ENCODE results near the gene VPS54.

The VPS54 gene

GRCh38 chr2:63899639-63900038 is 119.6 kb downstream of the VPS54 start:
- DNase-seq (ENCODE audit: extremely low spot score): no peak
- TF ChIP-seq PKNOX1 (IDR thresholded peaks at IDR 0.05): no peak
- no peak for TF ChIP-seq BHLHE40 (IDR thresholded peaks at IDR 0.05; ENCODE audit: borderline replicate concordance)
- no peak for TF ChIP-seq FOXA1 (IDR thresholded peaks at IDR 0.05)
- TF ChIP-seq CTBP1 (IDR thresholded peaks at IDR 0.05; ENCODE audit: borderline replicate concordance): no peak
- TF ChIP-seq ZNF384 (IDR thresholded peaks at IDR 0.05): no peak
- no peak for TF ChIP-seq TARDBP (IDR thresholded peaks at IDR 0.05)
- TF ChIP-seq HDGF (IDR thresholded peaks at IDR 0.05; ENCODE audit: borderline replicate concordance): no peak
- no peak for TF ChIP-seq LEF1 (IDR thresholded peaks at IDR 0.05; ENCODE audit: borderline replicate concordance)
- no peak for TF ChIP-seq NFRKB (IDR thresholded peaks at IDR 0.05)
- no peak for TF ChIP-seq ELF4 (IDR thresholded peaks at IDR 0.05)
- TF ChIP-seq L3MBTL2 (conservative IDR thresholded peaks at IDR 0.05): no peak
- no peak for TF ChIP-seq ARNT (IDR thresholded peaks at IDR 0.05)
- CTCF ChIA-PET: interaction anchor here (0.7 kb wide), 1 partner anchor 159 kb away, joined by 4 read pairs; no protein-coding TSS in a partner anchor
- POLR2A ChIA-PET: no interaction called here

- ChIA-PET POLR2A (no interaction called here), CTCF (interaction anchor here (0.6 kb wide), 1 partner anchor 547 kb away, joined by 8 read pairs; no protein-coding TSS in a partner anchor)
- TF ChIP-seq TARDBP (IDR thresholded peaks at IDR 0.05): no peak
- no peak for TF ChIP-seq HDGF (IDR thresholded peaks at IDR 0.05; ENCODE audit: borderline replicate concordance)
- TF ChIP-seq CTBP1 (IDR thresholded peaks at IDR 0.05; ENCODE audit: borderline replicate concordance): no peak
- DNase-seq (ENCODE audit: extremely low spot score): no peak
Observed at GRCh38 chr2:63898839-63899238, 120.4 kb downstream of the VPS54 start.

- ChIA-PET CTCF (interaction anchor here (0.5 kb wide), 1 partner anchor 195 kb away, joined by 3 read pairs; no protein-coding TSS in a partner anchor), POLR2A (no interaction called here)
- DNase-seq (ENCODE audit: extremely low spot score): no peak
- TF ChIP-seq L3MBTL2 (conservative IDR thresholded peaks at IDR 0.05) (no peak), FOXA1 (IDR thresholded peaks at IDR 0.05) (no peak), PKNOX1 (IDR thresholded peaks at IDR 0.05) (no peak), LEF1 (IDR thresholded peaks at IDR 0.05; ENCODE audit: borderline replicate concordance) (no peak), BHLHE40 (IDR thresholded peaks at IDR 0.05; ENCODE audit: borderline replicate concordance) (no peak), HDGF (IDR thresholded peaks at IDR 0.05; ENCODE audit: borderline replicate concordance) (no peak), CTBP1 (IDR thresholded peaks at IDR 0.05; ENCODE audit: borderline replicate concordance) (no peak), ELF4 (IDR thresholded peaks at IDR 0.05) (no peak)
Observed at GRCh38 chr2:63894167-63894566, 125.1 kb downstream of the VPS54 start.

- POLR2A ChIA-PET: no interaction called here
- no peak for TF ChIP-seq FOXM1 (IDR thresholded peaks at IDR 0.05; ENCODE audit: borderline replicate concordance)
- no peak for TF ChIP-seq SUZ12 (IDR thresholded peaks at IDR 0.05)
- TF ChIP-seq PKNOX1 (IDR thresholded peaks at IDR 0.05): no peak
- TF ChIP-seq L3MBTL2 (conservative IDR thresholded peaks at IDR 0.05): no peak
- no peak for TF ChIP-seq CTBP1 (IDR thresholded peaks at IDR 0.05; ENCODE audit: borderline replicate concordance)
- no peak for TF ChIP-seq ZNF384 (IDR thresholded peaks at IDR 0.05)
- no peak for TF ChIP-seq ARNT (IDR thresholded peaks at IDR 0.05)
- DNase-seq (ENCODE audit: extremely low spot score): no peak
- CTCF ChIA-PET: no interaction called here
Observed at GRCh38 chr2:63893163-63893562, 126.1 kb downstream of the VPS54 start.

- DNase-seq (ENCODE audit: extremely low spot score): no peak
- ChIA-PET POLR2A (no interaction called here), CTCF (no interaction called here)
- TF ChIP-seq ELF4 (IDR thresholded peaks at IDR 0.05) (no peak), NFRKB (IDR thresholded peaks at IDR 0.05) (no peak), LEF1 (IDR thresholded peaks at IDR 0.05; ENCODE audit: borderline replicate concordance) (no peak), CTBP1 (IDR thresholded peaks at IDR 0.05; ENCODE audit: borderline replicate concordance) (no peak), ZNF384 (IDR thresholded peaks at IDR 0.05) (no peak), FOXA1 (IDR thresholded peaks at IDR 0.05) (no peak), SUZ12 (IDR thresholded peaks at IDR 0.05) (no peak), ARNT (IDR thresholded peaks at IDR 0.05) (no peak), FOXK2 (IDR thresholded peaks at IDR 0.05) (no peak), BHLHE40 (IDR thresholded peaks at IDR 0.05; ENCODE audit: borderline replicate concordance) (no peak), SP1 (IDR thresholded peaks at IDR 0.05) (no peak), HDGF (IDR thresholded peaks at IDR 0.05; ENCODE audit: borderline replicate concordance) (no peak), TARDBP (IDR thresholded peaks at IDR 0.05) (no peak), PKNOX1 (IDR thresholded peaks at IDR 0.05) (no peak), L3MBTL2 (conservative IDR thresholded peaks at IDR 0.05) (no peak), FOXM1 (IDR thresholded peaks at IDR 0.05; ENCODE audit: borderline replicate concordance) (no peak)
Observed at GRCh38 chr2:63891488-63892030, 127.7 kb downstream of the VPS54 start.

GRCh38 chr2:63890678-63891077 is 128.6 kb downstream of the VPS54 start:
- CTCF ChIA-PET: no interaction called here
- no peak for DNase-seq (ENCODE audit: extremely low spot score)
- TF ChIP-seq FOXA1 (IDR thresholded peaks at IDR 0.05) (no peak), ELF4 (IDR thresholded peaks at IDR 0.05) (no peak), TARDBP (IDR thresholded peaks at IDR 0.05) (no peak), ARNT (IDR thresholded peaks at IDR 0.05) (no peak), CTBP1 (IDR thresholded peaks at IDR 0.05; ENCODE audit: borderline replicate concordance) (no peak), LEF1 (IDR thresholded peaks at IDR 0.05; ENCODE audit: borderline replicate concordance) (no peak), SP1 (IDR thresholded peaks at IDR 0.05) (no peak), BHLHE40 (IDR thresholded peaks at IDR 0.05; ENCODE audit: borderline replicate concordance) (no peak), ZNF384 (IDR thresholded peaks at IDR 0.05) (no peak), NFRKB (IDR thresholded peaks at IDR 0.05) (no peak), L3MBTL2 (conservative IDR thresholded peaks at IDR 0.05) (no peak), FOXK2 (IDR thresholded peaks at IDR 0.05) (no peak), FOXM1 (IDR thresholded peaks at IDR 0.05; ENCODE audit: borderline replicate concordance) (no peak), HDGF (IDR thresholded peaks at IDR 0.05; ENCODE audit: borderline replicate concordance) (no peak)
- POLR2A ChIA-PET: no interaction called here
